Bronchial epithelial cell (primary cell): ENCODE measurements around the gene MBIP. TPM values are rescaled to one million over a fixed set of nuclear protein-coding genes. Genes with fewer than 3 reads are reported as not detected.
"Not testable (repeated sequence)": the region's sequence is repeated elsewhere in the genome, so short reads cannot be mapped to it uniquely, and the experiment has no call there.

Experiments used
- DNase-seq: peaks from one replicate; pipeline ENCODE4 v3.0.0-alpha.2; 2010; ENCODE audit warnings: low read depth
- FAIRE-seq: peaks from 2 replicates; lab custom pipeline; 2011; peaks lifted over from hg19 to GRCh38; lab: Jason Lieb, UNC
- H3K27me3 ChIP-seq: 2 replicates; pipeline ENCODE4 v1.5.1; 2011; ENCODE audit warnings: low read length; ENCODE audit not compliant: control insufficient read depth, insufficient read depth
- H3K36me3 ChIP-seq: 2 replicates; pipeline ENCODE4 v1.5.1; 2011; ENCODE audit warnings: low read length; ENCODE audit not compliant: control insufficient read depth, insufficient read depth
- H3K4me3 ChIP-seq: 2 replicates; pipeline ENCODE4 v1.5.1; 2011; ENCODE audit warnings: mild to moderate bottlenecking, low read depth, low read length, control low read depth
- CTCF ChIP-seq: IDR thresholded peaks from 2 replicates; pipeline ENCODE4 v1.5.1; 2011; ENCODE audit warnings: mild to moderate bottlenecking, moderate library complexity, low read length, control low read depth, inconsistent platforms; ENCODE audit not compliant: insufficient read depth, severe bottlenecking
- total RNA-seq: library from RNA; depleted of rRNA; stranded (reverse); fragments of >200 nt; gene quantifications from 2 replicates; pipeline ENCODE4 v1.2.1, GENCODE V29; 2014

The MBIP gene
- total RNA-seq, 1 donor from 2014 or later = 5.8 TPM

- H3K36me3 ChIP-seq = no peaks in the 10 kb centered on the region
- no peak for TF ChIP-seq CTCF
- no peak for DNase-seq
- no peaks in the 10 kb centered on the region for H3K27me3 ChIP-seq
- no peak for FAIRE-seq
- no peak overlapping the region for H3K4me3 ChIP-seq
Measured at GRCh38 chr14:36361210-36361853, 40.9 kb upstream of the MBIP start.

GRCh38 chr14:36356862-36357261, 36.4 kb upstream of the MBIP start:
- FAIRE-seq (no peak), DNase-seq (no peak)
- Histone ChIP-seq H3K27me3 (no peaks in the 10 kb centered on the region), H3K36me3 (no peaks in the 10 kb centered on the region), H3K4me3 (no peak overlapping the region)
- no peak for TF ChIP-seq CTCF

DNA sequence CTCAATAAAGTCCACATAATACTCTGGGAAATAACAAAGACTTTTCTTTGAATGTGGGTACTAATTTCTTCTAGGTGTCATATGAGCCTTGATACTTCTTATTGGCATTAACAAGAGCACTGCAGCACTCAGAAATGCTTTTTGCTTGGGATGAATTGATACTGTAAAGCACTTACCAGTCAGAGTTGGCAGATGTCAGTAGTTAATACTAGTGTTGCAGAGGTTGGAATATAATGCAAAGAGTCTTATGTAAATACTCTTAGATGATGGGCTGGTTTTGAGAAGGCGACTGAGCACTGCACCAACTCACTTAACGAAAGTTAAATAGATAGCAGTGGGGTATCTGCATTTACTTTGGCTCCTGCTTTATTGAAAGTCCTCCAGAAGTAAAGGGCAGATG, 25.6 kb upstream of the MBIP start:
- H3K36me3 ChIP-seq = no peaks in the 10 kb centered on the region
- TF ChIP-seq CTCF = no peak
- no peak for DNase-seq
- FAIRE-seq = no peak
- H3K27me3 ChIP-seq = peaks cover 1% of the 10 kb centered on the region
- no peak overlapping the region for H3K4me3 ChIP-seq

GRCh38 chr14:36344211-36344610, 23.8 kb upstream of the MBIP start:
- Histone ChIP-seq H3K4me3 (no peak overlapping the region), H3K36me3 (no peaks in the 10 kb centered on the region), H3K27me3 (peaks cover 1% of the 10 kb centered on the region)
- TF ChIP-seq CTCF = no peak
- DNase-seq = no peak
- FAIRE-seq = no peak

DNA sequence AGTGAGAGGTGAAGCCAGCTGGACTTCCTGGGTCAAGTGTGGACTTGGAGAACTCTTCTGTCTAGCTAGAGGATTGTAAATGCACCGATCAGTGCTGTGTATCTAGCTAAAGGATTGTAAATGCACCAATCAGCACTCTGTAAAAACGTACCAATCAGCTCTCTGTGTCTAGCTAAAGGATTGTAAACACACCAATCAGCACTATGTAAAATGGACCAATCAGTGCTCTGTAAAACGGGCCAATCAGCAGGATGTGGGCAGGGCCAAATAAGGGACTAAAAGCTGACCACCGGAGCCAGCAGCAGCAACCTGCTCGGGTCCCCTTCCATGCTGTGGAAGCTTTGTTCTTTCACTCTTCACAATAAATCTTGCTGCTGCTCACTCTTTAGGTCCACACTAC, 21.4 kb upstream of the MBIP start:
- not testable (repeated sequence) for FAIRE-seq, H3K27me3 ChIP-seq, H3K4me3 ChIP-seq, DNase-seq, H3K36me3 ChIP-seq

- Histone ChIP-seq H3K4me3 (no peak overlapping the region), H3K36me3 (no peaks in the 10 kb centered on the region), H3K27me3 (peaks cover 1% of the 10 kb centered on the region)
- no peak for TF ChIP-seq CTCF
- DNase-seq = no peak
- no peak for FAIRE-seq
Measured at GRCh38 chr14:36340276-36340890, 19.9 kb upstream of the MBIP start.
